Gastroesophageal sphincter (tissue), 3 donors: ENCODE data around the gene LRRC3.

Source experiments
- EP300 ChIP-seq: sonication (generic); formaldehyde crosslinking; IDR thresholded peaks from one replicate; pipeline ENCODE4 v1.6.1; 2017; ENCODE audit warnings: antibody characterized with exemption, mild to moderate bottlenecking
- POLR2A ChIP-seq, 2 donors: fragments of 450-650 bp; IDR thresholded peaks; one replicate each; pipeline ENCODE4 v1.6.1; 2017; ENCODE audit warnings: antibody characterized with exemption in 2 of 2, mild to moderate bottlenecking in 2 of 2, moderate library complexity in 1 of 2
- POLR2AphosphoS5 ChIP-seq: sonication (generic); formaldehyde crosslinking; IDR thresholded peaks from one replicate; pipeline ENCODE4 v1.6.1; 2017; ENCODE audit warnings: antibody characterized with exemption
- TF ChIP-seq, protein P1 (sequence below), 4 experiments: fragments of 200-600 bp in 2 of 4; fragments of 450-650 bp in 2 of 4; sonication (generic) in 1 of 4; IDR thresholded peaks; one replicate each; pipeline ENCODE4 v1.5.1; 2017 to 2019; ENCODE audit warnings: antibody characterized with exemption in 4 of 4, mild to moderate bottlenecking in 2 of 4, moderate library complexity in 2 of 4

DNA sequence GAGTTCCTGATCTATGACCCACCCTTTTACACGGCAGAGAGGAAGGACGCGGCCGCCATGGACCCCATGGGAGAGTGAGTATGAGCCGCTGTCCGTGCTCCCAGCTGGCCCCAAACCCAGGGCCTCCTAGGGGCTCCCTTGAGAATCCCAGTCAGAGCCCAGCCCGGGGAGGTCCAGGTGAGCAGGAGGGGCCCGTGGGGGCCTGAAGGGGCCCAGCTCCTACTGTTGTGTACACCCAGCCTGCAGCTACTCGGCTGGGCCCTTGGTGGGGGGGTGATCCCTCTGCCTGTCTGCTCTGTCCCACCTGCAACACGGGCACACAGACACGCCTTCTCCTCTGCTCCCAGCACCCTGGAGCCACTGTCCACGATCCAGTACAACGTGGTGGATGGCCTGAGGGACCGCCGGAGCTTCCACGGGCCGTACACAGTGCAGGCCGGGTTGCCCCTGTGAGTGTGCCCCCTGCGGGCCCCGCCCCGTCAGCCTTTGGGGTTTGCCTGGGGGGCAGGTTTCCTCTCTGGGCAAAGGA, 28.6 kb upstream of the LRRC3 start:
- TF ChIP-seq POLR2A (IDR thresholded peaks at IDR 0.05) (no peak), EP300 (no peak), POLR2AphosphoS5 (no peak)
- TF ChIP-seq, protein P1, sequence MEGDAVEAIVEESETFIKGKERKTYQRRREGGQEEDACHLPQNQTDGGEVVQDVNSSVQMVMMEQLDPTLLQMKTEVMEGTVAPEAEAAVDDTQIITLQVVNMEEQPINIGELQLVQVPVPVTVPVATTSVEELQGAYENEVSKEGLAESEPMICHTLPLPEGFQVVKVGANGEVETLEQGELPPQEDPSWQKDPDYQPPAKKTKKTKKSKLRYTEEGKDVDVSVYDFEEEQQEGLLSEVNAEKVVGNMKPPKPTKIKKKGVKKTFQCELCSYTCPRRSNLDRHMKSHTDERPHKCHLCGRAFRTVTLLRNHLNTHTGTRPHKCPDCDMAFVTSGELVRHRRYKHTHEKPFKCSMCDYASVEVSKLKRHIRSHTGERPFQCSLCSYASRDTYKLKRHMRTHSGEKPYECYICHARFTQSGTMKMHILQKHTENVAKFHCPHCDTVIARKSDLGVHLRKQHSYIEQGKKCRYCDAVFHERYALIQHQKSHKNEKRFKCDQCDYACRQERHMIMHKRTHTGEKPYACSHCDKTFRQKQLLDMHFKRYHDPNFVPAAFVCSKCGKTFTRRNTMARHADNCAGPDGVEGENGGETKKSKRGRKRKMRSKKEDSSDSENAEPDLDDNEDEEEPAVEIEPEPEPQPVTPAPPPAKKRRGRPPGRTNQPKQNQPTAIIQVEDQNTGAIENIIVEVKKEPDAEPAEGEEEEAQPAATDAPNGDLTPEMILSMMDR (IDR thresholded peaks at IDR 0.05) = no peak
